IPS-11a (cell line): ENCODE results near the gene CDH4.

ENCODE experiments used
- H3K4me3 ChIP-seq: one replicate; pipeline ENCODE4 v1.5.1; 2013; ENCODE audit warnings: low read depth, low read length, control low read depth

CDH4 gene

DNA sequence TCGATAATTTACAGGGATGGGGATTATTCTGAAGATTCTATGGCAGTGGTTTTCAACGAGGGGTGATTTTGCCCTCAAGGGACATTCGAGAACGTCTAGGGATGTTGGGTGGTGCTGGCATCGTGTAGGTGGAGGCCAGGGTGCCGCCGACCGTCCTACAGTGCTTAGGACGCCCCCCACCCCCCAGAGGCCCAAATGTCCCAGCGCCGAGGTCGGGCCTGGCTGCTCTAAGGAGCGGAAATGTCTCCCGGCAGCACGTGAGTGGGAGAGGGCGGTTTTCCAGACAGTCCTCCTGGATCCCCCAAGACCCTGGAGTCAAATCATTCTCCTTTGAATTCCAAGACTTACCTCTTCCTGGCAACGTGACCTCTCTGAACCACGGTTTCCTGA lies 101.9 kb downstream of the CDH4 start:
- H3K4me3 ChIP-seq = no peak overlapping the region

DNA sequence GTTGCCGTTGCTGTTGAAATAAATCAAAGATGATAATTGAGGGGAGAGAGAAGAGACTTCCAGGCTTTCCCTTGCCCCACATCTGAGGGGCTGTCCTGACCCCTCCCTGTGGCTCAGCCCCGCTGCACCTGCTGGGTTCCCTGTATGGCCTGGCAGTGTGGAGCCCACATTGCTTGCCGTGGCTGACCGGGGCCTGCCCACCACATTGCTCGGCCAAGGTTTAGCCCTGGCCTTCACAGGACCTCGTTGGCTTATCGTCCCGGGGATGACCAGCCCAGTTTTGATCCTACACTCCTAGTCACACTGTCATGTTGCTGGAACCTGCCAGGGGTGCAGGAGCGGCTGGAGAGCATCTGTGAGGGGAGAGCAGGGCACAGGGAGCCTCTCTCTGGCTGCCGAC lies 102.4 kb downstream of the CDH4 start:
- no peak overlapping the region for H3K4me3 ChIP-seq

DNA sequence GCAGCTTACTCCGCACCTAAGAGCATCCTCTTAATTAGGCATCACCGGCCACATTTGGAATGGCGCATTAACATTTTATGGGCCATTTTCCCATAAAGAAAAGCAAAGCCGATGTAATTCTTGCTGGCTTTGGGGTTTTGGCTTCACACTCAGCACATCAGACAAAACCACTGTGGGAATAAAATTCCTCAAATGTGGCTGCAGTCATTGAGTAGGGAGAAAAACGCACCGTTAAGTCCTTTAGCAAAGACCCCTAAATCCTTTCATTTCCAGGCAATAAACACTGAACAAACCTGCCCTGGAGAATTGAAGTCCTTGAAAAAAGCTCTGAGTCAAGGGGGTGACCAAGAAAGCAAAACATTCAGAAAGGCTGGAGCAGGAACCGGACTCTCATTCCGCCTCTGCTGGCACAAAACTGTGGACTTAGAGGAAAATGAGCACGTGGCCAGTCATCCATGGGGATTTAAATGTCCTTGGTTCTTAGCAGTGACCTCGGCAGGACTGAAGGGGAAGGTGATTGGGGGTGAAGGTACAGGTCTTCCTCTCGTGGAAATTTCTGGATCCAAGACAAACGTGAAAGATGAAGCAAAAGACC lies 102.9 kb downstream of the CDH4 start:
- no peak overlapping the region for H3K4me3 ChIP-seq

DNA sequence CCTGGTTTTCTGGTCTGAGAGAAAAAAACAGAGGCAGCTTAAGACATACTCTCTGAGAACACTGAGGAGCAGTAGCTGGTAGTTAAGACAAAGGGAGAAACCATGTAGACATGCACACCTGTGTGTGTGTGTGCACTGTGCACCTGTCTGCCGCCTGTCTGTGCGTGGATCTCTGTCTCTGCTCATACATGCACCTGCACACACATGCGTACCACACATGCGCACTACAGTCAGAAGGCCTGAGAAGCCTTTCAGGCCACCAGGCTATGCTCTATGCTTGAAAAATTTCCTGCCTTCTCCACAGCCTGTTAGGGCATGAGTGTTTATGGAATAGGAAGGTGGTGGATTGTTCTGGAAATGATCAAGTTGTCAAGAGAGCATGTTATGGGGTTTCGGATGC lies 103.5 kb downstream of the CDH4 start:
- H3K4me3 ChIP-seq = no peak overlapping the region

DNA sequence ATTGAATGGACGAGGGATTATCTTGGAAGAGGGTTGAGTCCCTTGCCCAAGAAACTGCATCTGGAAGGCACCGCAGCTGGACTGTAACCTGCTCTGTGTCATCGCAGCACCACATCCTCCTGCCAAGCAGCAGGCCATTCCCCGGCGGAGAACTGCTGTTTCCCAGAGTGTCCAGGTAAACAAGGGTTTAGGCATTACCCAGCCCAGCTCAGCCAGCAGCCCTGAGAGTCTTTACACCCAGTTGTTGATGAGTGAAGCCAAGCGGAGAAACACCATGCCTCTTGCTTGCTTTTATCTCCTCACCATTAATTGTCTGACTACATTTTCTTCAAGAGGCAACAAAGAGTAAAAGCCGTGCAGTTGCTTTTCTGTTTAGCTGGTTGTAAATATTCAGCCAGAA lies 104.1 kb downstream of the CDH4 start:
- no peak overlapping the region for H3K4me3 ChIP-seq

DNA sequence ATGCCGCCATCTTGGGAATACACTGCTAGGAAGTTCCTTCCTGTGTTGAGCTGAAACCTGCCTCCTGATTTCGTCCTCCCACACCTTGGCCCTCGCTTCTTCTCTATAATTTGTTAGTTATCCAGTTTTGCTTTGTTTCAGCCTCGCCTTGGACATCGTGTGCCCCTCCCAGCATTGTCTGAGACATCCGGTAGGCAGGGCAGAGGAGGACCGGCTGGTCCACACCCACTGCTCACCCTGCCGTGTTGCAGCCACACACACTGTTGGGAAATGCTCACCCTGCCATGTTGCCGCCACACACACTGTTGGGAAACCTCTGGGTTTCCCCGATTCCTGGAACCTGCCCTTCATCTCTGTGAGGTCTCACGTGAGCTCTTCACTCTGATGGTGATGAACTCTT lies 105.1 kb downstream of the CDH4 start:
- H3K4me3 ChIP-seq = no peak overlapping the region

DNA sequence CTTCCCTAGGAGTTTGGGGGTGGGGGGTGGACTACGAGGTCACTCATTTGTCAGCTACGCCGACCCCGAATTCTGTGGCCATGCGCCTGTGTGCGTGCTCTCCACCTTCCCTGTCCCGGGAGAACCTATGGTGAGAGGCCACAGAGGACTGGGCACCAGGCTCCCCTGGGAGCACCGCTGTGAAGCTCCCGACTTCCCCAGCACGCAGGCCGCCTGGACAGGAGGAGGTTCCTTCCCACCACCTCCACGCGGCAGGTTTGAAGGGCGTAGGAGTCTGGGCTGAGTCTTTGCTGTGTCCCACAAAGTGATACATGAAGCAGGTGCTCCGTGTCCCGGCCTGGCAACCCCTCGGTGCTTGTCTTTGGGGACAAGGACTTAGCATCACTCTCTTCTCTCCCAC lies 107.2 kb downstream of the CDH4 start:
- H3K4me3 ChIP-seq = no peak overlapping the region

DNA sequence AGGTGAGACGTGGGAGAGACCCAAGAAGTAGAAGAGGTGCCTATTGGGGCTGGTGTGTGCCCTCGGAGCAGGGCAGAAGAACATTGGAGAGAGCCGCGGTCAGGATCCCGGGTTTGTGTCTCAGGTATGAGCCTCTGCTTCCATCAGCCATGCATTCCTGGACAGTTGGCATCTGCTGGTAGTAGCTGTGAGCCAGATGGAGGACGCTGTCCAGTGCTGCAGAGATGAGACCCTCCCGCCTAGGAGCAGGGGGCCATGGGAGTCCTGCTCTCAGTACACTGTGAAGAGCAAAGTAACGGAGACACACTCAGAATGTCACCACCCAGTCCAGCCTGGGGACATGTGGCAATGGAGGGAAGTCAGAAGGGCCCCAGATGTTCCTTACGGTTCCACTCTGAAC lies 108.2 kb downstream of the CDH4 start:
- H3K4me3 ChIP-seq = no peak overlapping the region

DNA sequence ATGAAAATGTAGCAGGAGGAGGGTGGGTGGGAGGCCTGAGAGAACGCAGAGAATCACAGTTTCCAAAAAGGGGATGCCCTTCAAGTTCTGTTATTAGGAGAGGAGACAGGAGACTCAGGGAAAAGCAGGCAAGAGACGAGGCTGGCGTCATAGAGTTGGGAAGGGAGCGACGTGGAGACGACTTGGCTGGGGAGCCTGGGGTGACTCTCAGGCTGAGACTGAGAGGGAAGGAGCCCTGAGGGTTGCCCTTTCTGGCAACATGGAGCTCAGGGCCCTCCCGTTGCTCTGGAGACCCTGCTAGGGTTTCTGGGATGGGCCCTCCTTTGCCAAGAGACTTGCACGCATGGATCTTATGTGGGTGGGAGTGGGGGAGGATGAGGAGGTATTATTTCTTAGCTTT lies 108.9 kb downstream of the CDH4 start:
- no peak overlapping the region for H3K4me3 ChIP-seq

DNA sequence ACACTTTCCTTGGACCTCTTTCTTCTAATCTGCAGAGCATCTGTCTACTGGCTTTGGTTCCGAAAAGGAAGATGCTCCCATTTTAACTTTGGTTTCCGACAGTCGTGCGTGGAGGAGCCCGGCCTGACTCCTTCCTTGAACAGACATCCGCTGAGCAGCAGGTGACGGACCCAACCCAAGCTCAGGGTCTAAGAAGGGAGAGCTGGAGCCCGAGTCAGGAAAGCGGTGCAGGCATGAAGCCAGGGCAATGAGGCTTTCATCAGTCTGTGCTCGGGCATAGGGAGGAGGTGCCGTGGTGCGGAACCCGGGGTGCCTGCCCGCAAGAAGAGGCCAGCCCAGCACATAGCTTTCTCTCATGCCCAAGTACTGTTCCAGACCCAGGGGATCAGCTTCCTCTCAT lies 109.4 kb downstream of the CDH4 start:
- H3K4me3 ChIP-seq = no peak overlapping the region

DNA sequence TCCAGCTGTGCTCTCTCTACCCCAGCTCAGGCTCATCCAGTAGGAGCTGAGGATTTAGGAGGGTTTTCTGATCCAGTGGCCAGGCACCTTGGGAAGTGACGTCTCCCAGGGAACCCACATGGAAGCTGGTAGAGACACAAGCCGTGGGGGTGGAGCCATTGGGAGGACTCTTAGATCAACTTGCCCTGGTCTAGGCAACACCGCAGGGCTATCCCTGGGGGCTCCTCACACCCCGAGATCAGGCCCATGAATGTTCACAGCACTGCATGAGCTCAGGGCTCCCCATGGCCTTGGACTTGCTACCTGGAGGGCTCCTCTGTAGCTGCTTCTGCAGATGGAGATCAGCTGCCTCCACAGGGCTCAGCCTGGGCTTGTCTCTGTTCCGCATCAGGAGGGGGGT lies 112.1 kb downstream of the CDH4 start:
- H3K4me3 ChIP-seq = no peak overlapping the region

DNA sequence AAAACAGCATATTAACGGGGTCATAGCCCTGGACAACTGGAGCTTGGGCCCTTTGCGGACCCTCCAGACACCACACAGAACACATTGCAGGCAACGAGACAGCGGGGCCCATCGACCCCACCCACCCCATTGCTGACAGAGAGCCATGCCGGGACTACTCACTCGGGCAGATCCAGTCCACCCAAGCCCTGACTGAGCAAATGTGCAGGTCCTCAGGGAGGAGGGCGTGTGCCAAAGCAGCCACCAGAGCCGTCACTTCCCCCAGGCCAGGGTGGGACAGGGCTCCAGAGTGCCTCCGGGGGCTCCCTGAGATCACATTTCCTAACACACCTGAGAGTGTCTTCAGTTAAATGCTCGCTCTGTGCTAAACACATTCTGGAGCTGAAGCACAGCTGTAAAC lies 114.9 kb downstream of the CDH4 start:
- no peak overlapping the region for H3K4me3 ChIP-seq

DNA sequence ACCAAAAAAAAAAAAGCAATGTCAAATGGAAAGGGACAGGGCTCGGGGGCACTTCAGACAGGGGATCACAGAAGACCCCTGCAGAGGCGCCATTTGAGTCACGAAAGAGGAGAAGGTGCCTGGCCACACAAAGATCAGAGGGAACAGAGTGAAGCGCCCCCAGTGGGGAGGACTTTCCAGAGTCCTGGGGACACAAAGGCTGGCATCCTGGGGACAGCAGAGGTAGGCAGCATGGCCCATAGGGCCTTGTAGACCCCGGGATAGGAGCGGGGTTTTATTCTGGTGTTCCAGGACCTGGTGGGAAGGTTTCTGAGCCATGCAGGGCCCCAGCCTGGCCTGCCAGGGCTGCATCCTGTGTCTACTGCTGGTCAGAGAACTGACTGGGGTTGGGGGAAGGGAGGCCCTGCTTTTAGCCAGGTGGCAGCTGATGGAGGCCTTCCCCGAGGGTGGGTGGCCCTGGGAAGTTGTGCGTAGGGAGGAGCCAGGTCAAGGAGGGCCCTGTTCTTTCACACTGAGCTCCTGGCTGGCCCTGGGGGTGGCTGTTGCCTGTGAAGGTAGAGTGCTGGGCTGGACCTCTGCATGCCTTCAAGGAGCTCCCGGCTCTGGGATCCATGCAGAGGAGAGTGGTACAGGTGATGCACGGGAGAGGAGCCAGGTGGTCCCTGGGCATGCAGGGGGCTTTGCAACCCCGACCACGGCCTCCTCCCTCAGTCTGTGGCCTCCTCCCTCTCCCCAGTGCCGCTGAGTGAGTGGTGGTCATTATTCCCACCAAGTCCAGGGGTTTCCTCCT lies 117.9 kb downstream of the CDH4 start:
- H3K4me3 ChIP-seq = no peak overlapping the region

DNA sequence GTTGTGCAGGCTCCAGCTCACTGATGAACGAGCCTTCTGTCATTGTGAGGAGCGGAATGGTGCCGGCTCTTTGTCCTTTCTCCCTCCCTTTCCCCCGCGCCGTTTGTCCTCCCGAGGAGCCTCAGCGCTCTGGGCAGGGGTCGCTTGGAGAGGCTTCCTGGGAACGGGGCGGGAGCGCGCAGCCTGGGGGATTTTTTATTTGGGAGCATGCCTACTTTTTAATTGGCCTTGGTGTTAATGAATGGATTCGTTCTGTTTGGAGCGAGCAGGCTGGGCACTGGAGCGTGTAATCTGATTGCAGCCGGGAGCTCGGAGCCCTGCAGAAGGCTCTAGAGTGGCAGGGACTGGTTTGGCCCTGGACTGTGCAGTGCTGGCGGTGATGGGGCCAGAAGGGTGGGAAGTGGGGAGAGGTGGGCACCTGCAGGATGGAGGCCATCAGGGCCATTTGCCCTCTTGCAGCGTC lies 118.8 kb downstream of the CDH4 start:
- no peak overlapping the region for H3K4me3 ChIP-seq

DNA sequence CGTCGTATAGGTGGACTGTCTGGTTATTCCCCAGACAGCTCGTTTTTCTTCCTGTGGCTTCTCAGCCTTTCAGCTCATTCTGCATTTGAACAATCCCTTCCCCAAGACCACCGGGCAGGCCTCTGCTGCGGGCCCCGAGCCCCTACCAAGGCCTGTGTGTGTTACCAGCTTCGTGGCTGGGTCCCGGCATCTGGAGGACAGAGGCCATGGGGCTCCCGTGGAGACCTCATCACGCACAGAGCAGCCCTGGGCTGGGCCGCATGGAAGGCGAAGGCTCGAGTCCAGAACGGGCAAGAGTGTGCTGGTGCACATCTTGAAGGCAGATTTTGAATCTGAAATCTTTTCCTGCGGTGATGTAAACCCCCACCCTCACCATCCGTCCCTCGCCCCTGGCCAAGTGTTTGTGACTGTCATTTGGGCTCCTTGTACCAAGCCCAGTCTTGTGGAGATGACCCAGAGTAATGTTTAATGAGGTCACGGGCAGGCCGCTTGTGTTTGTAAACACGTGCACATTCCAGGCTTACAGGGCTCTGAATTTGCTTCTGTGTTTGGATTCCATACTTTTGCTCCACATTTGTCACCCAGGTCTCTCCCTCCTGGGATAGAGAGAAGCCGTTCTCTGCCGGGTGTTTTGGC lies 119.6 kb downstream of the CDH4 start:
- H3K4me3 ChIP-seq = no peak overlapping the region

DNA sequence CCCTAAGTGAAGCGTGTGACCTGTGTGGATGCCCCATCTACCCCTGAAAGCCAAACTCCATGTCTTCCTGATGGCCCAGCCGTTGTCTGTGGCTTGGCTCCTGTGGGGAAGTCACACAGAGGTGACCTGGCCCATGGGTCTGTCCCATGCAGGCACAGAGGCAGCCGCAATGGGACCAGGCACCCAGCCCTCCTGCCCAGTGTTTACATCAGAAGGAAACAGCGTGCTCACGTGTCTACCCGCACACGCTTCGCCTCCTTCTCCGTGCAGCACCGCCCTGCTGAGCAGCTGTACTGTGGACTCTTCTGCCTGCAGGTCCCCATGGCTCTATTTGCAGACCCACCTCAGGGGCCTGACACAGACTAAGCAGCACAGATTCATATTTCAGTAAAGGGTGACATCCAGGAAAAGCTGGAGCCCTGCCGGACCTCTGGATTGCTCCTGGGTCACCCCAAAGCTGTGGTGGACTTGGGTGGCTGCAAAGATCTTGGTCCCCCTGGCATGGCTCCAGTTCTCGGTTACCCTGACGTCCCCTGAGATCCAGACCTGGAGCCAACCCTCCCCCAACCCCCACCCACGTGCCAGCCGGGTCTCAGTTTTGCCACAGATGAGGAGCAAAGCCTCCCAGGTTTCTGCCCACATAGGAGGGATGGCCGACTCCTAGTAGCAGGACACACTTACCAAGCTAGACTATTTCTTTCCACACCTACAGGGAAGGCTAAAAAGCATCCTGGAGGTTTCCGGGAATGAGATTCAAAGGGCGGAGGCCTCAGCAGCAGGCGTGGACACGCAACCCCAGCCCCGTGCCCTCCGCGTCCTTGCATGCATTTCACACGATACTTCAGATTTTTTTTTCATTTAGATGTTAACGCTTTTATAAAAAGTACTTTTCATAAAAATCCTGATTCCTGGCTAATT lies 120.3 kb downstream of the CDH4 start:
- H3K4me3 ChIP-seq = no peak overlapping the region

DNA sequence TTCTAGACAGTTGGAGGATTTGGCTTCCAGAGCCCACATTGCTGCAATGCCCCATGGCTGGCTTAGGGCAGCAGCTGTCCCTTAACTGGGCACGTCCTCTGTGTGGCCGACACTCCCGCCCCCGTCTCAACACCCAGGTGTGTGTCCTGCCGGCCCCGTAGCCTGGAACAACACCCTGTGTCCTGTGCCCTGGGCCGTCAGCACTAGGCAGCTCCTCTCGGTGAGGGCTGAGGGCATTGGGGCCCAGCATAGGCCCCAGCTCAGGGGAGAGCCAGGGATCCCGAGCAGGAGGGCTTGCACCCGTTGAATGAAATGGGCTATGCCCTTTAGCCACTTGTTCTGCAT lies 121.0 kb downstream of the CDH4 start:
- H3K4me3 ChIP-seq = no peak overlapping the region

DNA sequence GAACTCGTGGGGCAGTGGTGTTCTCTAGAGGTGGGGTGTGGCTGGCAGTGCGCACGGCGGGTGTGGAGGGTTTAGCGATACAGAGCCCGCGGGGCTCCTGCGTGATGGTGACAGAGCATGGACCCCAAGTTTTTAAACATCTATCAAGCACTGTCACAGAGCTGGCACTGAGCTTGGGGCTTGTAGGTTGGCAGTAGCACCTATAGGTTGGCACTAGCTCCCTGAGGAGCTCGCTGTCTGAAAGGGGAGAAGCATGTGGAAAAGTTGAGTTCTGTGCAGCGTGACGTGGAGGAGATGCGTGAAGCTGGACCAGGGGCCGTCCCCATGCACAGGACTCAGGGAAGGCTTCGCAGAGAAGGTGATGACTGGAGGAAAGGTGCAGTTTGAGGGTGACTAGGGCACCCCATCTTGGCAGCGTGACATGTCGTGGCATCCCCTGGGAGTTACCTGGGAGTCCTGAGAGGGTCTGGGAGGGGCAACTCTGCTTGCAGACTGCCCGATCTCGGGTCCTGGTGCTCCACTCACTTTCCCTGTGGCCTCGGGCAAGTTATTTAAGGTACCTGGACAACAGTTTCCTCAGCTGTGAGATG lies 122.0 kb downstream of the CDH4 start:
- no peak overlapping the region for H3K4me3 ChIP-seq

DNA sequence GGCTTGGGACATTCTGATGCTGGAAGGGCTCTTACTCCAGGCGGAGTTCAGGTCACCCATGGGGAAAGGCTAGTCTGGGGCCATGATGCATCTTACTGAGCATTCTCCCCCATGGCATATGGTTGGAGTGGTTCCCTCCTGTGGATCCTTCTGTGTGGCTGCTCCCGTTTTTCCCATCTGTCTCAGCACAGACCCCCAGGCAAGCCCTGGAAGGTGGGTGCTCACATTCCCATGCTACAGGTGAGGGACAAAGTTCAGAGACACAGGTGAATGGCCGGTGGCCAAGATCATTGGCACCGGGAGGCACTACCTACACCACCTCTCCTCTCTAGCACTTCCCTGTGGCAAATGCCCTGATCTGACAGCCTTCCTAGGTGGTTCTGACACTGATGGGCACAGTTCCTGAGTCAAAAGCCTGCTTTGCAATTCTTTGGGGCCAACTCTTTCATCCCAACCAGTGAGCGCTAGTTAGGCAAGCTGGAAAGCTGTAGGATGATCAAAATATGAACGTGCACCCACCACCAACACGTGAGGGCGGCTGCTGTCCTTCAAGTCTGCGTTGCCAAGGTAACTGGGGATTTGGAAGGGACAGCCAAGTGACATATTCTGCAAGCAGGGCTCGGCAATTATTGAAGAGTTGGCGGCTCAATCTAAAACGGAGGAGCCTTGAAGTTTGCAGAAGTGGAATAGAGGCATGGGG lies 124.6 kb downstream of the CDH4 start:
- no peak overlapping the region for H3K4me3 ChIP-seq

DNA sequence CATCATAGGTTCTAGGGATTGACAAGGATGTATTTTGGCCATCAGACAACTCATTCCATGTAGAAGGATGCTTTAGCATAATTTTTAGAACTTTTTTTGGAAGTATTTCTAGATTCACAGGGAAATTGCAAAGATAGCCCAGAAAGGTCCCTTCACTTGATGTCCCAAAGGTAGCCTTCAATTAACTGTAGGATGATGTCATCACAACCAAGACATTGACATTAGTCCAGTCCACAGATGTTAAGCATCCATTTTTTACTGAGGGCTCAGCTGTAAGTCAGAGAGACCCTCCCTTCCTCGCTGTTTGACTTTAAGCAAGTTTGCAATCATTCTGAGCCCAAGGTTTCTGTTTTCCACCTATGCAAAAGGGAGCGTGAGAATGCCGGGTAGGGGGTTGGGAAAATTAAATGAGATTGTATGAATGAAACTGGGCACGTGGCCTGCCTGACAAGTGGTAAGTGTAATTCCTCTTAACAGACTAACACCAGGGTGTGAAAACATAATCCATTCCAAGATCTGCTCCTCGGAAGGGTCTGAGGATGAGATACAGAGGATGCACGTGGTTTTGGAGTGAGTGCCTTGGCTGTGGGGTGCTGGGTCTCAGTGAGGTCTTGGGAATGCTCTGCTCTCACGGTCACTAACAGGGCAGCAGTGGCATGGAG lies 126.8 kb downstream of the CDH4 start:
- H3K4me3 ChIP-seq = no peak overlapping the region
